ENCODE measurements around the gene ZBTB3. TPM values are rescaled to one million over a fixed set of nuclear protein-coding genes. Genes with fewer than 3 reads are reported as not detected.
A peak's percentile ranks its signal among the peaks of the same experiment; 100 is the strongest.

Gene ZBTB3
- total RNA-seq, 1 experiment from 2014 or later: 43.4 TPM

GRCh38 chr11:62702246-62702645 lies 51.7 kb downstream of the ZBTB3 start:
- WGBS (ENCODE audit: extremely low coverage, insufficient read length, low lambda C conversion rate): no CpG with 5 or more reads among the region's 11 CpGs
- H3K9ac ChIP-seq (ENCODE audit: extremely low read depth, insufficient read length, low read length): no peak overlapping the region
- H3K14ac ChIP-seq (ENCODE audit: insufficient read depth, low read length): no peak overlapping the region

More at GRCh38 chr11:62702246-62702645, 51.7 kb downstream of the ZBTB3 start:
- Mint-ChIP-seq H3K9me3 (no peaks in the 10 kb centered on the region), H3K27ac (peak overlapping the region in 2 of 3 experiments; percentile 16 to 68; a peak in 3 of 7 replicates), H3K36me3 (ENCODE audit: insufficient read depth in 1 of 3, low read depth in 3 of 3) (peaks cover 23 to 42% (median 32%) of the 10 kb centered on the region in 3 experiments; a peak in 6 of 7 replicates), H3K27me3 (ENCODE audit: low read depth) (no peaks in the 10 kb centered on the region), H3K4me1 (peaks cover 14 to 15% of the 10 kb centered on the region in 2 experiments), H3K4me3 (no peak overlapping the region; a peak in 1 of 5 replicates)
- Histone ChIP-seq H4K91ac (ENCODE audit: insufficient read length, low read depth, low read length) (no peak overlapping the region), H3K79me2 (ENCODE audit: insufficient read depth, low read length) (no peaks in the 10 kb centered on the region; the same call in 1 of the 2 replicates), H2AK5ac (ENCODE audit: insufficient read length, low read length) (no peak overlapping the region), H3K27me3 (ENCODE audit: insufficient read depth, low read length) (no peaks in the 10 kb centered on the region), H3K4me2 (ENCODE audit: insufficient read depth, insufficient read length, low read length) (no peak overlapping the region), H3K23ac (ENCODE audit: insufficient read length, low read depth, low read length) (no peak overlapping the region), H2BK120ac (ENCODE audit: low read depth, low read length, poor library complexity, severe bottlenecking) (no peak overlapping the region), H2BK15ac (ENCODE audit: low read depth, low read length) (no peak overlapping the region), H2BK5ac (ENCODE audit: insufficient read length, low read length) (no peak overlapping the region), H3K79me1 (ENCODE audit: insufficient read depth, low read depth, low read length, poor library complexity, severe bottlenecking) (no peaks in the 10 kb centered on the region), H2BK20ac (ENCODE audit: low read depth, low read length, poor library complexity, severe bottlenecking) (no peak overlapping the region), H3K4me1 (ENCODE audit: insufficient read depth, low read length) (no peaks in the 10 kb centered on the region), H2BK12ac (ENCODE audit: insufficient read length, low read depth, low read length) (no peak overlapping the region), H2AFZ (ENCODE audit: low read length) (no peak overlapping the region), H3K18ac (ENCODE audit: insufficient read length, low read depth, low read length) (no peak overlapping the region), H4K8ac (replicated peaks; ENCODE audit: insufficient read length, low read depth, low read length) (no peak overlapping the region), H4K20me1 (ENCODE audit: control insufficient read depth, insufficient read depth, insufficient read length) (no peaks in the 10 kb centered on the region), H3K27ac (ENCODE audit: insufficient read length, low read depth, low read length) (no peak overlapping the region), H3K4ac (ENCODE audit: low read depth, low read length) (no peak overlapping the region), H3T11ph (ENCODE audit: low read length) (no peak overlapping the region), H3K56ac (ENCODE audit: insufficient read length, low read depth, low read length) (no peak overlapping the region), H3K23me2 (ENCODE audit: insufficient read length, low read depth, low read length, poor library complexity, severe bottlenecking) (peaks cover 10% of the 10 kb centered on the region), H4K5ac (ENCODE audit: insufficient read length, low read depth, low read length) (no peak overlapping the region), H3K9me3 (ENCODE audit: control insufficient read depth, low read depth, low read length) (no peaks in the 10 kb centered on the region)
- TF ChIP-seq CTCF (conservative IDR thresholded peaks at IDR 0.05): no peak
- no peak for DNase-seq

Small RNAs within 50 kb of the gene (microRNA-seq; reads per million reads assigned to microRNA genes)
- not detected for gene MIR6514 (ENCODE audit: borderline microRNAs expressed)
- gene MIR6748 (ENCODE audit: borderline microRNAs expressed): not detected

Other genes with a start within 250 kb of the ZBTB3 start
- 13.9 and 15.2 TPM in 2 replicates for gene AHNAK, start 207.4 kb downstream of the ZBTB3 start, total RNA-seq (2021)
- gene EEF1G, start 180.3 kb downstream of the ZBTB3 start, total RNA-seq (2021): 1,790 and 1,800 TPM in 2 replicates
- gene TUT1, start 162.6 kb downstream of the ZBTB3 start, total RNA-seq (2021): 20.7 and 24.9 TPM in 2 replicates
- 143 and 149 TPM in 2 replicates for gene MTA2, start 152.3 kb downstream of the ZBTB3 start, total RNA-seq (2021)
- 35.3 and 40.6 TPM in 2 replicates for gene EML3, start 141.4 kb downstream of the ZBTB3 start, total RNA-seq (2021)
- 0.79 and 1.0 TPM in 2 replicates for gene ROM1, start 140.9 kb downstream of the ZBTB3 start, total RNA-seq (2021)
- gene B3GAT3, start 132.2 kb downstream of the ZBTB3 start, total RNA-seq (2021): 30.6 and 30.8 TPM in 2 replicates
- 387 TPM in 2 replicates for gene GANAB, start 107.5 kb downstream of the ZBTB3 start, total RNA-seq (2021)
- 40.0 and 41.6 TPM in 2 replicates for gene INTS5, start 100.9 kb downstream of the ZBTB3 start, total RNA-seq (2021)
- 139 and 150 TPM in 2 replicates for gene C11orf98, start 89.0 kb downstream of the ZBTB3 start, total RNA-seq (2021)
- gene CSKMT, start 88.8 kb downstream of the ZBTB3 start, total RNA-seq (2021): 49.2 and 51.5 TPM in 2 replicates
- 11.1 and 12.3 TPM in 2 replicates for gene UQCC3, start 82.5 kb downstream of the ZBTB3 start, total RNA-seq (2021)
- 9.1 and 10.4 TPM in 2 replicates for gene LBHD1, start 81.9 kb downstream of the ZBTB3 start, total RNA-seq (2021)
- 110 and 118 TPM in 2 replicates for gene UBXN1, start 75.1 kb downstream of the ZBTB3 start, total RNA-seq (2021)
- gene LRRN4CL, start 64.6 kb downstream of the ZBTB3 start, total RNA-seq (2021): 0.59 and 0.79 TPM in 2 replicates
- 68.4 and 77.4 TPM in 2 replicates for gene BSCL2, start 46.7 kb downstream of the ZBTB3 start, total RNA-seq (2021)
- gene GNG3, start 46.5 kb downstream of the ZBTB3 start, total RNA-seq (2021): 3.2 and 3.4 TPM in 2 replicates
- 40.6 and 43.5 TPM in 2 replicates for gene HNRNPUL2, start 26.7 kb downstream of the ZBTB3 start, total RNA-seq (2021)
- gene TTC9C, start 25.7 kb downstream of the ZBTB3 start, total RNA-seq (2021): 31.6 and 33.4 TPM in 2 replicates
- gene POLR2G, start 7.4 kb upstream of the ZBTB3 start, total RNA-seq (2021): 126 and 129 TPM in 2 replicates
- gene TAF6L, start 17.2 kb upstream of the ZBTB3 start, total RNA-seq (2021): 37.7 and 44.2 TPM in 2 replicates
- 25.0 and 25.5 TPM in 2 replicates for gene TMEM179B, start 33.2 kb upstream of the ZBTB3 start, total RNA-seq (2021)
- gene TMEM223, start 37.8 kb upstream of the ZBTB3 start, total RNA-seq (2021): 21.7 and 22.2 TPM in 2 replicates
- 65.5 and 69.0 TPM in 2 replicates for gene NXF1, start 51.3 kb upstream of the ZBTB3 start, total RNA-seq (2021)
- 33.5 and 34.7 TPM in 2 replicates for gene STX5, start 77.9 kb upstream of the ZBTB3 start, total RNA-seq (2021)
- 0.53 and 1.2 TPM in 2 replicates for gene TEX54, start 78.7 kb upstream of the ZBTB3 start, total RNA-seq (2021)
- gene WDR74, start 85.4 kb upstream of the ZBTB3 start, total RNA-seq (2021): 121 and 124 TPM in 2 replicates
- 289 and 290 TPM in 2 replicates for gene SLC3A2, start 126.7 kb upstream of the ZBTB3 start, total RNA-seq (2021)
- not detected in 2 replicates for gene CHRM1, start 167.2 kb upstream of the ZBTB3 start, total RNA-seq (2021)
- not detected in 2 replicates for gene SLC22A6, start 230.8 kb upstream of the ZBTB3 start, total RNA-seq (2021)